Skeletal muscle satellite cell (primary cell): ENCODE results near the gene KCNJ18.
"Not testable (repeated sequence)": the region's sequence is repeated elsewhere in the genome, so short reads cannot be mapped to it uniquely, and the experiment has no call there.

Source experiments
- H3K27me3 ChIP-seq: 2 replicates; pipeline ENCODE4 v1.7.0; 2013; ENCODE audit warnings: low read length; ENCODE audit not compliant: control insufficient read depth, insufficient read depth
- H3K36me3 ChIP-seq: 2 replicates; pipeline ENCODE4 v1.7.0; 2013; ENCODE audit warnings: mild to moderate bottlenecking, control low read depth, low read length; ENCODE audit not compliant: insufficient read depth
- H3K4me1 ChIP-seq: 2 replicates; pipeline ENCODE4 v1.7.0; 2013; ENCODE audit warnings: low read length; ENCODE audit not compliant: control insufficient read depth, insufficient read depth
- H3K4me2 ChIP-seq: 2 replicates; pipeline ENCODE4 v1.7.0; 2013; ENCODE audit warnings: mild to moderate bottlenecking, low read length
- H3K4me3 ChIP-seq: 2 replicates; pipeline ENCODE4 v1.7.0; 2013; ENCODE audit warnings: low read length
- H3K9ac ChIP-seq: 2 replicates; pipeline ENCODE4 v1.7.0; 2013; ENCODE audit warnings: mild to moderate bottlenecking, low read depth, low read length, moderate library complexity
- H3K9me3 ChIP-seq: replicated peaks from 2 replicates; pipeline ENCODE4 v1.7.0; 2013; ENCODE audit warnings: mild to moderate bottlenecking, control low read depth, low read length

The KCNJ18 gene

DNA sequence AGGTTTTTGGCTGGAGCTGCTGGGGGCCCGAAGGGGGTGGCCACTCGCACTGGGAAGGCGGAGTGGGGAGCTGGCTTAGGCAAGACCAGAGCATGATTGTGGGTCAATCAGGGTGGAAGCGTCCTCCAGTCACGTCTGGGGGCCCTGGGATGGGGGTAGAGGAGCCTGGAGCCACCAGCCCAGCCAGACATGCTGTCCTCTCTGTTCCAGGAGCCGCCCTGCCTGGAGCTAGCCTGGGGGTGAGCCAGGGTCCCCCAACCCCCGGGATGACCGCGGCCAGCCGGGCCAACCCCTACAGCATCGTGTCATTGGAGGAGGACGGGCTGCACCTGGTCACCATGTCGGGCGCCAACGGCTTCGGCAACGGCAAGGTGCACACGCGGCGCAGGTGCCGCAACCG, 10.2 kb downstream of the KCNJ18 start:
- H3K27me3 ChIP-seq, H3K9ac ChIP-seq, H3K4me1 ChIP-seq, H3K36me3 ChIP-seq, H3K4me2 ChIP-seq, H3K4me3 ChIP-seq, H3K9me3 ChIP-seq: not testable (repeated sequence)

DNA sequence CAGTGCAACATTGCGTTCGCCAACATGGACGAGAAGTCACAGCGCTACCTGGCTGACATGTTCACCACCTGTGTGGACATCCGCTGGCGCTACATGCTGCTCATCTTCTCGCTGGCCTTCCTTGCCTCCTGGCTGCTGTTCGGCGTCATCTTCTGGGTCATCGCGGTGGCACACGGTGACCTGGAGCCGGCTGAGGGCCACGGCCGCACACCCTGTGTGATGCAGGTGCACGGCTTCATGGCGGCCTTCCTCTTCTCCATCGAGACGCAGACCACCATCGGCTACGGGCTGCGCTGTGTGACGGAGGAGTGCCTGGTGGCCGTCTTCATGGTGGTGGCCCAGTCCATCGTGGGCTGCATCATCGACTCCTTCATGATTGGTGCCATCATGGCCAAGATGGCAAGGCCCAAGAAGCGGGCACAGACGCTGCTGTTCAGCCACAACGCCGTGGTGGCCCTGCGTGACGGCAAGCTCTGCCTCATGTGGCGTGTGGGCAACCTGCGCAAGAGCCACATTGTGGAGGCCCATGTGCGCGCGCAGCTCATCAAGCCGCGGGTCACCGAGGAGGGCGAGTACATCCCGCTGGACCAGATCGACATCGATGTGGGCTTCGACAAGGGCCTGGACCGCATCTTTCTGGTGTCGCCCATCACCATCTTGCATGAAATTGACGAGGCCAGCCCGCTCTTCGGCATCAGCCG, 10.8 kb downstream of the KCNJ18 start:
- H3K4me3 ChIP-seq, H3K9me3 ChIP-seq: not testable (repeated sequence)

DNA sequence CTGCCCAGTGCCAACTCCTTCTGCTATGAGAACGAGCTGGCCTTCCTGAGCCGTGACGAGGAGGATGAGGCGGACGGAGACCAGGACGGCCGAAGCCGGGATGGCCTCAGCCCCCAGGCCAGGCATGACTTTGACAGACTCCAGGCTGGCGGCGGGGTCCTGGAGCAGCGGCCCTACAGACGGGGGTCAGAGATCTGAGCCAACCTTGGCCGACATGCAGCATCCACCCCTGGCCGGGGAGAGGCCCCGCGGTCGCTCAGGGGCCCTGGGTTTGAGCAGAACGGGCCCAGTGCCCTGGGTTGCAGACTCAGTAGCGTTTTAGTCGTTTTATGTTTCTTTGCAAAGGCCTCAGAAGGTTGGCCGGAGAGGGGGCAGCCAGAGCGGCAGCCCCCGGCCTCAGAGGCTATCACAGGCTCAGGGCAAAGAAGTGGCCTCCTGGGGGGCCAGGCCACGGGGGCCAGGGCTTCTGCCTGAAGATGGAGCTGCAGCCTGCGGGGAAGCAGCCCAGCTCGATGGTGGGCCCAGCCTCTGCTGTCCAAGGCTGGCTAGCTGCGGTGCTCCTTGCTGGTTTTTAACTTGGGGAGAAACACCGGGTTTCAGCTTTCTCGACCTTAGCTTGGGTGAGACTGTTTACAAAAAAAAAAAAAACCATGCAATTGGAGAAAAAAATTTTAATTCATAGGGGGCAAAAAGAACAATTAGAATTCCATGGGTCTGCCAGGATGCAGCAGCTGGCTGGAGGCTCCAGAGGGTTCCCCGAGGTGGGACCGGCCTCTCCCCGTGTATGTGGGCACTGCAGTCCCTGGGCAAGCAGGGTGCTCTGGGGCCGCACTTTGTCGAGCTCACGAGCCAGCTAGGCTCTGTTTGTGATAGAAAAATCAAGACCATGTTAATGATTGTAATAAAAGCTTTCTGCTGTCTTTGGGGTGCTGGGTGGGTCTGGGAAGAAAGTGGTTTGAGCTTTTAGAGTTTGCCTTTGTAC, 11.9 kb downstream of the KCNJ18 start:
- not testable (repeated sequence) for H3K9me3 ChIP-seq, H3K4me1 ChIP-seq, H3K36me3 ChIP-seq, H3K4me2 ChIP-seq, H3K27me3 ChIP-seq, H3K9ac ChIP-seq, H3K4me3 ChIP-seq

More for the DNA sequence above, 10.8 kb downstream of the KCNJ18 start:
- H3K4me2 ChIP-seq, H3K9ac ChIP-seq, H3K36me3 ChIP-seq, H3K27me3 ChIP-seq, H3K4me1 ChIP-seq: not testable (repeated sequence)

DNA sequence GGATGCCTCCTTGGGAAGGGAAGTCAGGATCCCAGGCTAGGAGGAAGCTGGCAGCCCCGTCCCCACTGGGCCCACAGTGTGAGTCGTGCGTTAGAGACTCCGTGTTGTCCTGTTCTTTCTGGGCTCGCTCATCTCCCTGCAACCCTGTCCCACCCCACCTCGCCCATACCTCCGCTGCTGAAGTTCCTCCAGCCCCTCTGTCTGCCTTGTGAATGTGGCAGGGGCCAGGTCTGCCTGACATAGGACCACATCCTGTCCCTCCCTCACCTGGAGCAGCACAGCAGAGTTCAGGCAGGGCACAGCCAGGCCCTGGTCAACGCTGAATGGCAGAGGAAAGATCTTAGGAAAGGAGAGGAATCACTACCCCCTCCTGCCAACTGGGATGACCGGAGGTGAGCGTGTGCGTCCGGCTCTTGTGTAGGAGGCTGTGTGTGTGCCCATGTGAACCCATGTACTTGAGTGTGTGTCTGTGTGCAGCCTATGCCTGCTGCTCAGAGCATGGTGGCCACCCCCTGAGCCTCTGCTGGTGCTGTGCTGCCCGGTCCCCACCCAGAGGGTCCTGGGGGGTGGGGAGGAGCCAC, 12.8 kb downstream of the KCNJ18 start:
- no peak overlapping the region for H3K9ac ChIP-seq
- no peak overlapping the region for H3K4me3 ChIP-seq
- H3K36me3 ChIP-seq: no peaks in the 10 kb centered on the region
- peaks cover 7% of the 10 kb centered on the region for H3K9me3 ChIP-seq
- H3K4me2 ChIP-seq: no peak overlapping the region
- no peaks in the 10 kb centered on the region for H3K27me3 ChIP-seq
- no peaks in the 10 kb centered on the region for H3K4me1 ChIP-seq

GRCh38 chr17:21705746-21706145, 13.4 kb downstream of the KCNJ18 start:
- H3K4me2 ChIP-seq, H3K36me3 ChIP-seq, H3K4me3 ChIP-seq, H3K9ac ChIP-seq, H3K27me3 ChIP-seq, H3K9me3 ChIP-seq, H3K4me1 ChIP-seq: not testable (repeated sequence)

GRCh38 chr17:21706546-21706945, 14.2 kb downstream of the KCNJ18 start:
- not testable (repeated sequence) for H3K4me2 ChIP-seq, H3K9ac ChIP-seq, H3K4me1 ChIP-seq, H3K9me3 ChIP-seq, H3K4me3 ChIP-seq, H3K36me3 ChIP-seq, H3K27me3 ChIP-seq

DNA sequence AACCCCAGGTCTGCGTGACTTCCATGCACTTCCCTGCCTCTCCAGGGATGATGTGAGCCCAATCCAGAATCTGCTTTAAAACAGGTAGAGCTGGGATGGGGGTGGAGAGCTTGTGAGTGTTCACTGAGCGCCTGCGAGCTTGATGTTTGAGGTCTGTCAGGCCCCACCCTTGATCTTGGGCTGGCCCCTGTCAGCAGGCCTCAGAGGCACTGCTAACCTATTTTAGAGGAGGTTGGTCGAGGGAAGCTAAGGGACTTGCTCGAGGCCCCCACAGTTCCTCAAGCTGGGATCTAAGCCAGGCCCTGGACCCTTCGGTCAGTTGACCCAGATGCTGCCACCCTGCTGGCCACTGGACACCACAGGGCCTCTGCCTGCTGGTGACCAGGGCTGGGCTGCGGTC, 14.8 kb downstream of the KCNJ18 start:
- not testable (repeated sequence) for H3K4me1 ChIP-seq, H3K36me3 ChIP-seq, H3K9ac ChIP-seq, H3K4me3 ChIP-seq, H3K27me3 ChIP-seq, H3K9me3 ChIP-seq, H3K4me2 ChIP-seq

DNA sequence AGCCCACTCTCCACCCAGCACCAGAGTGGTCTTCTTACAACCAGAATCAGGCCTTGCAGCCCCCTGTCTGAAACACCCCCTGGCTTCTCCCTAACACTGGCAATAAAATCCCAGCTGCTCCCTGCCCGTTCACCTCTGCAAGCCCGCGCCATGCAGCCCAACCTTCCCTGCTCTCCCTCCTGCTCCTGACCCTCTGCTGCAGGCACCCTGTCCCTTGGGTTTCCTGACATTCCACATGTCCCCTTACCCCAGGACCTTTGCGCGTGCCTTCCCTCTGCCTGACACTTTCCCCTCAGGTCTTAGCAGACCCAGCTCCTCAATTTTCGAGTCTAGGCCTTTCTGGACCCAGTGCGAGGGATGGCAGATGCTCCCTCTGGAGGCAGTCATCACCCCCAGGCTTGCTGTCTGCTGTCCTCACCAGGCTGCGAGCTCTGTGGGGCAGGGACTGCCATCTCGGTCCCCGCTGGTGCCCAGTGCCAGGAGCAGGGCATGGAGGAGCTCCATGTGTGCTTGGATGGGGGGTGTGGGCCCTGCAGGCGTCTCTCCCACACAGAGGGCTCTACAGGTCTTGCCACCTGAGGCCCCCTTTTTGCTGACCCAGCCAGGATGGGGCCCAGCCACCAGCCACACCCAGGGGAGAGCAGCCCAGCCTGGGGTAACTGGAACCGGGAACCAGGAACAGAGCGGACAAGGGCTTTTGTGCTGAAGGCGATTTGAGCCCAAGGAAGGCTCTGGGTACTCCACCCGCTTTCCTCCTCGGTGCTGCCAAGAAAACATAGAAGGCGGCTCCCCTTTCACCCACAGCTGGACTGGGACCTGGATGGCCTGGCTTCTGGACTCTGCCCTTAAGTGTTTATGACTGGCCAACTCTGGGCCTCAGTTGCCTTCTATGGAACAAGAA, 15.6 kb downstream of the KCNJ18 start:
- H3K9ac ChIP-seq, H3K27me3 ChIP-seq, H3K4me3 ChIP-seq, H3K9me3 ChIP-seq, H3K4me2 ChIP-seq, H3K4me1 ChIP-seq, H3K36me3 ChIP-seq: not testable (repeated sequence)

DNA sequence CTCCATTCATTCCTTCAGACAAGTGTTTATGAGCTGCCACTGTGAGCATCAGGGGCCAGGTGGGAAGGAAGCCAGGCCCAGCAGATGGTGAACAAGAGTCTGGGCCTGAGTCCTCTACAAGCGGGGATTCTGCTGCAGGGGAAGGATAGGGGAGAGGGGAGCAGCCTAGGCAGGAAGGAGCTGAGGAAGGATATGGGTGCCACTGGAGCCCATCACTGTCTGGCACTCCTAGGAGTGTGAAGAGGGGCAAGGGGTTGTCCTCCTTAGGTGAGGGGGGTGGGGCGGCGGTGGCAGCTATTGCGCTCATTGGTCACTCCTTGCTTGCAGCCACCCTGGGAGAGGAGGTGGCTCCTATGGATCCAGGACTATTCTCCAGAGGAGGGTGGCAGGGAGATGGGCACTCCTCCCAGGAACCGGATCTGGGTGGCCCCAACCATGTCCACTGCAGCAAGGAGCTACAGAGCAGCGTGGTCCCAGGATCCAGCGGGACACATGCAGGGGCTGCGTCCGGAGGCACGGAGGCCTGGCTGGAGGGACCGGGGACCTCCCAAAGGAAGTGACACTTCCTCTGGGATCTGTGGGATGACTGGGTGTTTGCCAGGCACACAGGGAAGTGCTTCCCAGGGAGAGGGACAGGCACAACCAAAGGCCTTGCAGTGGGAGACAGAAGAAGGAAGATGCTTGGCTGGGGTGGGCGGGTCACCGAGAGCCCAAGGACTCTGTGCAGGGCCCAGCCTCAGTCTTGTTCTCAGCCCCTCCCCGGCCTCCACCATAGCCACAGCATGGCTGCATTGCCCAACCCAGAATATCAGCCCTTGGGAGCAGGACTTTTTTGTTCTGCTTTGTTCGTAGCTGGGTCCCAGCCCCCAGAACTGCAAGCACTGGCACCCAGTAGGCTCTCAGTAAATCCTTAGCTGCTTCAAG, 16.6 kb downstream of the KCNJ18 start:
- not testable (repeated sequence) for H3K4me1 ChIP-seq, H3K4me3 ChIP-seq, H3K9ac ChIP-seq, H3K36me3 ChIP-seq, H3K27me3 ChIP-seq, H3K9me3 ChIP-seq, H3K4me2 ChIP-seq

GRCh38 chr17:21709994-21710393, 17.7 kb downstream of the KCNJ18 start:
- not testable (repeated sequence) for H3K4me3 ChIP-seq, H3K9me3 ChIP-seq, H3K27me3 ChIP-seq, H3K4me1 ChIP-seq, H3K4me2 ChIP-seq, H3K9ac ChIP-seq, H3K36me3 ChIP-seq
